ENCODE measurements around the gene HOXA6.

HOXA6 gene

GRCh38 chr7:27163288-27164044, 15.9 kb upstream of the HOXA6 start:
- DNase-seq (ENCODE audit: low read depth in 1 of 2, low spot score in 1 of 2): no peak

- no peak for DNase-seq (ENCODE audit: low read depth in 1 of 2, low spot score in 1 of 2)
Measured at GRCh38 chr7:27162561-27163287, 15.2 kb upstream of the HOXA6 start.

GRCh38 chr7:27161721-27162560, 14.4 kb upstream of the HOXA6 start:
- no peak for DNase-seq (ENCODE audit: low read depth in 1 of 2, low spot score in 1 of 2)

GRCh38 chr7:27161214-27161720, 13.7 kb upstream of the HOXA6 start:
- no peak for DNase-seq (ENCODE audit: low read depth in 1 of 2, low spot score in 1 of 2)

GRCh38 chr7:27160546-27161213, 13.1 kb upstream of the HOXA6 start:
- DNase-seq (ENCODE audit: low read depth in 1 of 2, low spot score in 1 of 2): peak; percentile 78 to 80

GRCh38 chr7:27160145-27160545, 12.6 kb upstream of the HOXA6 start:
- DNase-seq (ENCODE audit: low read depth in 1 of 2, low spot score in 1 of 2): no peak

GRCh38 chr7:27159266-27160144, 11.9 kb upstream of the HOXA6 start:
- no peak for DNase-seq (ENCODE audit: low read depth in 1 of 2, low spot score in 1 of 2)

- no peak for DNase-seq (ENCODE audit: low read depth in 1 of 2, low spot score in 1 of 2)
Measured at GRCh38 chr7:27158436-27159265, 11.1 kb upstream of the HOXA6 start.

GRCh38 chr7:27157702-27158431, 10.3 kb upstream of the HOXA6 start:
- no peak for DNase-seq (ENCODE audit: low read depth in 1 of 2, low spot score in 1 of 2)

- DNase-seq (ENCODE audit: low read depth in 1 of 2, low spot score in 1 of 2): no peak
Measured at GRCh38 chr7:27156916-27157701, 9.5 kb upstream of the HOXA6 start.

GRCh38 chr7:27156508-27156898, 8.9 kb upstream of the HOXA6 start, which contains the start of gene HOXA7:
HOXA7 (minus strand) TSS chr7:27156675; CDS start chr7:27156545, 130 bp downstream.
- no peak for DNase-seq (ENCODE audit: low read depth in 1 of 2, low spot score in 1 of 2)

GRCh38 chr7:27155816-27156507, 8.4 kb upstream of the HOXA6 start:
- no peak for DNase-seq (ENCODE audit: low read depth in 1 of 2, low spot score in 1 of 2)

GRCh38 chr7:27154901-27155815, 7.6 kb upstream of the HOXA6 start:
- no peak for DNase-seq (ENCODE audit: low read depth in 1 of 2, low spot score in 1 of 2)

GRCh38 chr7:27154369-27154768, 6.8 kb upstream of the HOXA6 start:
- DNase-seq (ENCODE audit: low read depth in 1 of 2, low spot score in 1 of 2): no peak

- no peak for DNase-seq (ENCODE audit: low read depth in 1 of 2, low spot score in 1 of 2)
Measured at GRCh38 chr7:27153526-27153925, 6.0 kb upstream of the HOXA6 start.

All from activated T-helper 1 cell treated with anti-CD3 and anti-CD28 coated beads, Interleukin-2, amount 50 U/mL, for 16 hours (primary cell).